ENCODE measurements around the gene HEPACAM2.

DNA sequence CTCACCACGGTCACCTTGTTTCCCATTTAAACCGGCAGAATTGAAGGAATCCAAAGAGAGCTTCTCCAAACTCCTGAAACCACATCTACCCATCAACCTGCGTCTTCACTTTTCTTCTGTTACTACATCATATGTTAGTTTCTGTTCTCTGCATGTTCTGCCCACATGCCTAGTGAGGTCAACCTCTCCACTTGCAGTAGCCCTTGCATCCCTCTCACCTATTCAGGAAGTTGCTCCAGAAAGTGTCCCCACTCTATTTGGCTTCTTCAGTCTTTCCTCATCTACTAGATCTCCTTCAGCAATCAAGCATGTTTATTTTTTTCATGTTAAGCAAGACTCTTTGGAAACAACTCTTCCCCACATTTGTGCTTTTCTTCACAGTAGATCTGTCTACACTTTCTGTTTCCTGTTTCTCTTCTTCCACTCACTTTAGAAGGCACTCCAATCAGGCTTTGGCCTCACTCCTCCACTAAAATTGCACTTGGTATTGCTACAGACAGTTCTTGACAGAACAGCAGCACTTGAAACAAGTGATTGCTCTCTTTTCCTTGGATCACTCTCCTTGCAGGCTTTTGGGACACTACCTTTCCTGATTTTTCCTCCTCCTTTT lies 85.6 kb downstream of the HEPACAM2 start:
- no peak for TF ChIP-seq CTCF (IDR thresholded peaks at IDR 0.05)
- no peak for TF ChIP-seq POLR2A (IDR thresholded peaks at IDR 0.05)
